CD4-positive, alpha-beta T cell treated with Interleukin-4 for 4 hours (primary cell): ENCODE results near the gene TUBA8.
"Not testable (repeated sequence)": the region's sequence is repeated elsewhere in the genome, so short reads cannot be mapped to it uniquely, and the experiment has no call there.

ENCODE experiments used
- DNase-seq: peaks from one replicate; pipeline ENCODE4 v3.0.0-alpha.2; 2020

Gene TUBA8

DNA sequence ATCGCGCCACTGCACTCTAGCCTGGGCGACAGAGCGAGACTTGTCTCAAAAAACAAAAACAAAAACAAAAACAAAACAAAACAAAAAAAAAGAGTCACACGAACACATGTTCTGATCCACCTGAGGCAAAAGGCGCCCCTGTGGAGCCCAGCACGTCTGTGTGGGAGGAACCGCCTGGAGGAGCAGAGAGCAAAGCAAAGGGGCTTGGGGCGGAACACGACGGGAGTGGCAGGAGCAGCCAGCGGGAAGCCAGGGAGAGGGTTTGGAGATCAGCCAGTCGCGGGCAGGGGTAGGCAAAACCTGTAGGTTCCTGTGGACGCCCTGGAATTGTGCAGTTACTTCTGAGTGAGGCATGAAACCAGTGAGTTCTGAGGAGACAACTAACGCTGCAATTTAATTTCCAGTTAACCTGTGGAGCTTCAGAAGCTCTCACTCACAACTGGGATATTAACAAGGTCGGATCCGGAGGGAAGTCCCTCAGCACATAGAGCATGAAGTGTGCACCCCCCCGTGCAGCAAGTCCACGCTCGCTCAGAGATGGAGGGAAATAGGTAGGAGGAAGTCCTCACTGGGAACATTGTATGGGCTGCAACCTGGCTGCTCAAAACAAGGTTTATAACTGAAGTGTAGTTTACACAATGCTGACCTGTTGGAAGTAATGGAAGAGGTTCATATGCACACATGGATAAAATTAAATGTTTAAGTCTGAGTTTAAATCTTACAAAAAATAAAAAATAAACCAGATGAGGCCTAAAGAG, 26.1 kb downstream of the TUBA8 start:
- DNase-seq = no peak

DNA sequence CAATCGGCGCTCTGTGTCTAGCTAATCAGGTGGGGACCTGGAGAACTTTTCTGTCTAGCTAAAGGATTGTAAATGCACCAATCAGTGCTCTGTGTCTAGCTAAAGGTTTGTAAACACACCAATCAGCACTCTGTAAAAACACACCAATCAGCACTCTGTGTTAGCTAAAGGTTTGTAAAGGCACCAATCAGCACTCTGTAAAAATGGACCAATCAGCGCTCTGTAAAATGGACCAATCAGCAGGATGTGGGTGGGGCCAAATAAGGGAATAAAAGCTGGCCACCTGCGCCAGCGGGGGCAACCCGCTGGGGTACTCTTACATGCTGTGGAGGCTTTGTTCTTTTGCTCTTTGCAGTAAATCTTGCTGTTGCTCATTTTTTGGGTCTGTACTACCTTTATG, 30.4 kb downstream of the TUBA8 start:
- not testable (repeated sequence) for DNase-seq

DNA sequence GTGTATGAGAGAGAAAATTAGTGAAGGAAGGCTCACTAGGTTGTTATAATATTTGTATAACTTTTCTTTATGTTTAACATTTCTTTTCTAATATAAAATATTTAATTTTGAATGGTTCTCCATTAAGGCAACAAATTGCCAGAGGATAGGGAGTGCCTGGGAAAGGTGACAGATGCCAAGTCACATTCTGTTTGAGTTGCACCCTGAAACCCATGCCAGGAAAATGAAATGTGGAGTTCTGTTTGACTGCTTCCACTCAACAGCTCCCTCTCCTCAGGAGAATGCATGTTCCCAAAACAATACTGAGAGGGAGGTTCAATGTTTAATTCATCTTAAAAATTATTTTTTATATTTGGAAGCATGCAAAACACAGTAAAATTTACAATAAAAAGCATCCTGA, 33.5 kb downstream of the TUBA8 start:
- DNase-seq = no peak

DNA sequence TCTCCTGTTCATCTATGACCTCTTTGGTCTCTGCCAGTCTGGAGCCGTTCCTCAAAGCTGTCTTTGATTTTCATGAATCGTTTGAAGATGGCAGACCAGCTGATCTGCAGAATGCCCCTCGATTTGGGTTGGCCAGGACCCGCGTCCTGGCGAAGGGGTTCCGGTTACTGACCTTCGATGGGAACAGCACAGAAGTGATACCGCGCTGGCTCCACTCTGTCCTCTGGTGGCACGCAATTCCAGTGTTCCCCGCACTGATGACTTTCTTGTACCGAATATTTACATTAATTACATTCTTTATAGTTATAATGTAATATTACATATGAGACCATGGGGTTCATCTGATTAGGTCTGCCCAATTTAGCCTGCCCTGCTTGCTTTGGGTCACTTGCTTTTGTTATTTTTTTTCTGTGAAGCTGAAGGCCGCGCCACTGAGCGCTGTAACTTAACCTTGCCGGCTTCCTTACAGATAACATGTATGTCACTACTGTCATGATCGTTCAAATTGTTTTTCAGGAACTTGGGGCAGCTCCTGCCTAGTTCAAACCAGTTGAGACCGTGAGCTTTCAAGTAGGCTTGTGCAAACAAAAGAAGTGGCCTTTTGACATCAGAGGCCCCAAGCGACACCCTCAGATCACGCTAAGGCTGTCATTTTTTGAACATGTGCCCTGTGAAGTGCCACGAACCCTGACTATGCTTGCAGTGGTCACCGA, 35.2 kb downstream of the TUBA8 start:
- DNase-seq = no peak

DNA sequence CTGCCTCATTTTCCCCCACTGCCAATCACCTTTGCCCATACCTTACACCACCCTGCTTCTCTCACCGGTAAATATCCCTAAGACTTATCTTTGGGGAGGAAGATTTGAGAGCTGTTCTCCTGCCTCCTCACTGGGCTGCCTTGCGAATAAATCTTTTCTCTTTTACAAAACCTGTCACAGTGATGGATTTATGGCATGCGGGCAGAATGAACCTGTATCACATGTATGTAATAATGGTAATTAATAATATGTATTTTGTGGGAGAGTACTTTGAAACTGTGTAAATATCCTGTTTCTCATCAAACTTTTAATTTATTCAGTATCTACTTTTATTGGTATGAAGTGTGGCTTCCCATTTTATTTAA, 35.8 kb downstream of the TUBA8 start:
- DNase-seq = no peak

DNA sequence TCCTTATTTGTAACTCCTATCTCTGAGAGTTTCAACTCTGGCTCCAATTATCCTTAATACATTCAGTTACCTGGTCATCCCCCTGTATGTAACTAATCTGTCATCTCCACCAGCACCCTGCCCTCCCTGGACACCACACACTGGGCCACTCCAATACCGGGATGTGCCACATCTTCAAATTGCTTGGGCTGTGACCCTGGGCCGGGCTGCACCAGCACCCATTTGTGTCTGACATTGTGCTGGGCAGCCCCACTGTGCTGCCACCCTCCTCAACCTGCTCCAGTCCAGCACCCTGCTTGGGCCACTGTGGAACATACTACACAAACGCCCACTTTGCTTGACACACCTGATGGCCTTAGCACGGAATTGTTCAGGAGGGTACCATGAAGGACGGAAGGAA, 37.2 kb downstream of the TUBA8 start:
- no peak for DNase-seq

DNA sequence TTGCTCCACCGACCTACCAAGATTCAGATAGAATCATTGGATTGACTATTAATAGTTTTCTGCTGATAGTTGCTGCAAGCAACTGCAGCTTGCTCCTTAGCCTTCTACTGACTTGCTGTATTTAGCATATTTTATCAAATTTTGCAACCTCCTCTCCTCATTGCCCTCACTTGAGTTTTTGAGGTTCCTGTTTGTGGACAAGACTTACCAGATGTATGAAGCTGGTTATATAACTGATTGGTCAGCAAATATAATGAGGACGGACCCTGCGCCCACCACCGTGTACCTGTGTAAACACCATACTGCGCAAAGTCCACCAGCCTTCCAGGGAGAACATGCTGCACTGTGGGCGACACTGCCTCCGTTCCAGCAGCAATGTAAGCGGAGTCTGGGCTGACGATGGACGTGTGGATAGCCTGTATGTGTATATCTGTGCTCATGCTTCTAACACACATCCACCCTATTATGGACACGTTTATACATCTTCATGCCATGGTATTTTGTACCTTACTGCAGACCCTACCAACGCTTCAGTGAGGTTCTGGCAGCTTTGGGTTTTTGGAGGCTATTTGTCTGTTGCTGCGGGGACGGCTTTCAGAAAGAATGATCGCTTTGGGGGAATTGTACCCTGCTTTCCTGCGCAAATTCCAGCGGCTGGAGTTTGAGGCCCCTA, 37.8 kb downstream of the TUBA8 start:
- no peak for DNase-seq

DNA sequence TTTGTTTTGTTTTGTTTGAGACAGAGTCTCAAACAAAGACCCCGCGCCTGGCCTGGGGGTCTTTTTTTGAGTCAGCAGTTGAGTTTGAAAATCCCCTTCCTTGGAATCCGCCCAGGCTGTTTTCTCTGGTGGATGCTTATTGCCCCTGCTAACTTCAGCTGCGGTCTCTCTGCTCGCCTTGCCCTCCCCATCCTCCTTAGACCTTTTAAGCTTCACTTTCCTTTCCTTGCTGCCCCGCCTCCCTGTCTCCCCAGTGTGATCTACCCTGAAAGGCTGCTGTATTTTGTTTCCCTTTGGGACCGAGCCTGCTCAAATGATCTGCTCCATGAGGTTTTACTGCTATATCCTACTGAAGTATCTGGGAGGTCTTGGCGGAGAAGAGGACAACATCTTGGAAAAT, 41.9 kb downstream of the TUBA8 start:
- no peak for DNase-seq

DNA sequence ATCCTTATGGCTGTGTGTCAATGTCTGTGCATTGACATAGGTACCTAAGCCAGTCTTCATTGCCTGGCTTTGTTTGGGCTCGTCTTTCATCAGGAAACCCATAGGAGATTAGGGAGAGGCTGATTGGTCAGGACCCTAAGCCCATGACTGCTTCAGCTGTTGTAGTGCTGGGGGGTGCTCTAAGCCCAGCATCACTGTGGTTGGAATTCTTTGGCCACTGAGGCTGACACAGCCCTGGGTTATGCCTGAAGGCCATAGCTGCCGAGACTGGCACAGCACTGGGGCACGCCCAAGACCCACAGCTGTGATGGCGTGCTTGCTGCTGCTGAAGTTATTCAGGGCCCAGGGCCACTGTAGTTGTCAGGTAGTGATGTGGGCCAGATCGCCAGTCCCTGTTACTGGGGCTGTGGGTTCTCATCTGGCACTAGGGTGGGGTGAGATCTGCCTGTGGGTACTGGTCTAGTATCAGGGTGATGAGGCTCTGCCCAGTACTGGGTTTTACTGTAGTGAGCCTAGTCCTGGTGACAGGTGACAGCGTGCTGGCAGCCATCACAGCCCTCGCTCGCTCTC, 44.3 kb downstream of the TUBA8 start:
- DNase-seq = no peak

DNA sequence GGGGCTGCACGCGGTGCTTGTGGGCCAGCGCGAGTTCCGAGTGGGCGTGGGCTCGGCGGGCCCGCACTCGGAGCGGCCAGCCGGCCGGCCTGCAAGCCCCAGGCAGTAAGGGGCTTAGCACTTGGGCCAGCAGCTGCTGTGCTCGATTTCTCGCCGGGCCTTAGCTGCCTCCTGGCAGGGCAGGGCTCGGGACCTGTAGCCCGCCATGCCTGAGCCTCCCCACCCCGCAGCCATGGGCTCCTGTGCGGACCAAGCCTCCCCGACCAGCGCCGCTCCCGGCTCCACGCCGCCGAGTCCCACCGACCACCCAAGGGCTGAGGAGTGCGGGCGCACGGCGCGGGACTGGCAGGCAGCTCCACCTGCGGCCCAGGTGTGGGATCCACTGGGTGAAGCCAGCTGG, 44.9 kb downstream of the TUBA8 start:
- not testable (repeated sequence) for DNase-seq

DNA sequence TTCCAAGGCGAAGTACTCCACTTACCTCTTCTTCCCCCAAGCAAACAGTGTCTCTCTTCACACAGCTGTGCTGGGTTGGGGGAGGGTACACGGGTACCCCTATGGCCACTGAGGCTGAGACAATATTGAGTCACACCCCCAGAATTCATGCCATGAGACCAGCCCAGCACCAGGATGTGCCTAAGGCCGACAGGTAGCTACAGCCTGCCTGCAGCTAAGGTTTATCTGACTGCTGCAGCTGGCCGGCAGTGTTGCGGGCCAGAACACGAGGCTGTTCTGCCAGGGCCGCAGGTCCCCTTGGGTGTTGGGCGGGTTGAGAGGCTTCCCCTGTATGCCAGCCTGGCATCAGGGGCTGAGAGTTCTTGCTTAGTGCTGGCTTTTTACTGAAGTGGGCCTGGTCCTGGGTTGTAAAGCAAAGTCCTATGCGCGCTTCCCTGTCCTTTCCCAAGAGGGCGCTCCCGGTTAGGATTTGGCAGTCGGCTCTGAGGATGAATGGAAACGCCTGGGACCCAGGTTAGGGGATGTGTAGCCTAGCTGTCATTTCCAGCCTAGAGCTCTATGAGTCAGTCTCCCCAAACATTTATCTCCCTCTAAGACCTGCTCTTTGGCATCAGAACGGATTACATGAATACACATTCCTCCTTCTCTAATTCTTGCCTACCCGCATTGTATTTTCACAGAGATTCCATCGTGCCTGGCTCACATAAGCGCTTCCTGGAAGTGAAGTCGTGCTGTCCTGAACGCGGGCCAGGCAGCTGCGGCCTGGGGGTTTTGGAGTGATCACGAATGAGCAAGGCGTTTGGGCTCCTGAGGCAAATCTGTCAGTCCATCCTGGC, 46.5 kb downstream of the TUBA8 start:
- peak; percentile 33 for DNase-seq

DNA sequence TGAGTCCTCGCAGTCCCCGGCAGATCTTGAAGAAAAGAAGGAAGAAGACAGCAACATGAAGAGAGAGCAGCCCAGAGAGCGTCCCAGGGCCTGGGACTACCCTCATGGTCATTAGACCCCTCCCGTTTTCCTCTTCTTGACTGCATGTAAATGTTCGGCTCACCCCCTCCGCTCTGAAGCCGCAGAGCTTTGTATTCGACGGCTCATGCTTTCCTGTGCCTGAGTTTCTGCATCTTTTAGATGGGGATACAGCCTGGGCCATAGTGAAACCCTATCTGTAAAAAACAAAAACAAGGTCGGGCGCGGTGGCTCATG, 47.1 kb downstream of the TUBA8 start:
- DNase-seq = no peak

DNA sequence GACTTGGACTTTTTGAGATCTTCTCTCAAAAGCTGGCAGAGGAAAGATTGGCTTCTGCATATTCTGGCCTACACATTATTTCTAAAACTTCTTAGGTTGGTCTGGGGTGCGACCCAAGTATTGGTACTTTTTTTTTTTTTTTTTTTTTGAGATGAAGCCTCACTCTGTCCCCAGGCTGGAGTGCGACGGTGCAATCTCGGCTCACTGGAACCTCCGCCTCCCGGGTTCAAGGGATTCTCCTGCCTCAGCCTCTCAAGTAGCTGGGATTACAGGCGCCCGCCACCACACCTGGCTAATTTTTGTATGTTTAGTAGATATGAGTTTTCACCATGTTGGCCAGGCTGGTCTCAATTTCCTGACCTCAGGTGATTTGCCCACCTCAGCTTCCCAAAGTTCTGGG, 50.0 kb downstream of the TUBA8 start:
- DNase-seq = not testable (repeated sequence)

DNA sequence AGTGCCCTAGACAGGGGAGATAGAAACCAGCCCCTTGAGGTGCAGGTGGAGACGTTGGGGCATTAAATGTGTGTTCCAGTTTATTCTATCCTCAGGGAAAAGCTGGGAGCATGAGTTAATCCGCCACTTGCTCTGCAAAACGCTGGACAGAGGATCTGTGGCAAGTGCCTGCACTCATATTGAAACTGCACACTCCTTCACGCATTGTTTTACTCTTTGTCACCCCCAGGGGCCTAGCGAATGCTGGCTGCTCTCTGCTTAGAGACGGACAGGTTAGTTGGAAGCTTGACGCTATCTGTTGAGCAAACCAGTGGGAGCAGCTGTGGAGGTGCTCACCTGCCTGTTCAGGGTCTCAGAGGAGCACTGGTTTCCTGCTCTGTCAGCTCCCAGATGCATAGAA, 53.2 kb downstream of the TUBA8 start:
- not testable (repeated sequence) for DNase-seq

DNA sequence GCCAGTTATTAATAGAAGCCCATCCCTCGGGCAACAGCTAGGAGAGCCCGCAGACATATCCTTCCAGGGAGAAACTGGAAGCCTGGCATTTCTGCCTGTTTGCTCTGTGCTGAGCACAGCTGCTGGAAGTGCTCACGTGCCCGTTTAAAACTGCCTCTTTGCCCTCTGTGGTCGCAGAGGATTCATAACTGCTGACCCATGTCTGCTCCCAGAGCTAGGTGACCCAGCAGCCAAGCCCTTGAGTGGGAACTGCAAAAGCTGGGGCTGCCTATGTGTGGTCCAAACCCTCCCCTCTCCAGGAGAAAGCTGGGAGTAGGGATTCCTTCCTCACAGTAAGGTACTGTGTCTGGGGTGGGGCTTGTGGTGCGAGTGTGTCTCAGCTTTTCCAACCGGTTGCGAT, 54.0 kb downstream of the TUBA8 start:
- not testable (repeated sequence) for DNase-seq

DNA sequence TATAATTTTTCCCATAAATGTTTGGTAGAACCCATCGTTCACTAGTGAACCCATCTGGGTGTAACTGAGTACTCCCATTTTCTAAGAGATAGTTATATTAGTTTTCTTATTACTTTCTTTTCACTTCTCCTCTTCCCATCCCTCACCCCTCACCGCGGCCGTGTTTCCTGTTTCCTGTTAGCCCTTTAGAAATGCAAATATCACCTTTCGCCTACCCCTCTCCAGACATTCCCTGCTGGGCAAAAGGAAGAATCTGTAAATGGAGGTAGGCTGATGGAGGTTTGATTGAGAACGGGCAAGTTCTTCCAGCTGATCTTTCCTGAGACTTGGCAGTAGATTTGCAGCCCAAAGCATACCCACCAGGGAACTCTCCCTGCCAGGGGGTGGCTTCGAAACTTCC, 54.7 kb downstream of the TUBA8 start:
- not testable (repeated sequence) for DNase-seq

DNA sequence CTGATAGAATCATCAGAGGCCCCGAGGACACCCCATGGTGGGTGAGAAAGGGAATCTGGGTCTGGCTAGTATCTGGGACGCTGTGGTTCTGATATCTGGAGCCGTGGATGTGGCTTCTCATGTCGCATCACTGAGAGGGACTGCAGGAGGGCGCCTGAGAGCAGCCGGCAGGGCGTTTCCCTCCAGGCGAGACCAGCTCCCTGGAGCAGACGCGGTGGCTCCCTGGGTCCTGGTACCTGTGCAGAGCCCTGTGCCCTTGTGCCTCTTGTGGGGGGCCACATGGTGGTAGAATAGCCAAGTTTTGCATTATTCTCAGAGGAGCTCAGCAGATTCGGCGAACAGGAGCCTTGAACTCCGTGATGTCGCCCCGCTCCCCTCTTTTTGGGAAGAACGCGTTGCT, 59.7 kb downstream of the TUBA8 start:
- DNase-seq = not testable (repeated sequence)

DNA sequence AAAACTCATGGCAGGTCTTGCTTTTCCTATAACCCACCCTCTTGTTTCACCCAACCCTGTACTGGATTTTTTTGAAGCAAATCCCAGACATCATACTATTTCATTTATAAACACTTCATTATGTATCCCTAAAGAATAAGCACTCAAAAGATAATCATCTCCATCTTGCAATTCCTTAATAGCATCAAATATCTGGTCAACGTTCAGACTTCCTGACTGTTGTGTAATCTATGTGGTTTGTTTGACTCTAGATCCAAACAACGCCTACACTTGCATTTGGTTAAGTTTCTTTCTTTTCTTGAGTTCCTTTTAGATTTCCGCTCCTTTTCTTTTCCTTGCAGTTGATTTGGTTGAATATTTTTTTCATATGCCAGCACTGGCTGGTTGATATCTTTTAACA, 61.6 kb downstream of the TUBA8 start:
- DNase-seq = not testable (repeated sequence)

DNA sequence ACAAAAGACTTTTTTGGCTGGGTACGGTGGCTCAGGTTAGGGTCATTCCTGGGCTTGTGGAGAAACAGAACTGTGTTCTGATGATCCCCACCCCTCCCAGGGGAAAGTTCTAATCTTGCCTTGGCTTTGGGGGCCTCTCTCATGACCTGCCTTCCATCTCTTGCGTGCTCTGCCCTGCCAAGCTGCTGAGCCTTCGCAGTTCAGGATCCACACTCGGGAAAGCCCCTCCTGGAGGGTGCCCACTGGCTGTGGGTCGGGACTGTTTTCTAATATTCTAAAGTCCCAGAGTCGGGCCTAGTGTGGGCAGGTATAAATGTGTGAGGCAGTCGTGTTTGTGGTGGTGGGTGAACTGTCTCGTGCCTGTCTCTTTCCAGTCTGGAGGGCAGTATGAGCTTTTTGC, 62.2 kb downstream of the TUBA8 start:
- DNase-seq = not testable (repeated sequence)

DNA sequence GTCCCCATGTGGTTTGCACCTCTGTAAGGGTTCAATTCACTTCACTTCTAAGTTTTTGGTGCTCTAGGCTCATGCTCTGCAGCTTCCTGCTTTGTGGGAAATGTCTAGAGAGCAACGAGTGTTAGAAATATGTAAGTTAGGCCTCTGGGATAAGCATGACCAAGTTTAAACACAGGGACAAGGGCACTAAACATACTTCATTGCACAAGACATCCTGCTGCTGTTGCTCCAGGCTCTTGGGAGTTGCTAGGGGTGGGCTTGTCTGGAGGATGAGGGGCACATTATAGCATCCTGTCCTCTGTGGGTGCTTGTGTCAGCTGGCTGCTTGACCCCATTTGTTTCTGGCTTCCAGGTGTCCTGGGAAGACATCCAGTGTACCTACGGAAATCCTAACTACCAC, 62.8 kb downstream of the TUBA8 start:
- not testable (repeated sequence) for DNase-seq
